Mesendoderm (in vitro differentiated cells): ENCODE data around the gene MTMR6.
A peak's percentile ranks its signal among the peaks of the same experiment; 100 is the strongest.

Experiments used
- DNase-seq: peaks from one replicate; pipeline ENCODE4 v3.0.0; 2013
- H2AK5ac ChIP-seq: 2 replicates; pipeline ENCODE4 v1.6.1; 2013; ENCODE audit warnings: low read length, inconsistent platforms
- H2BK120ac ChIP-seq: 2 replicates; pipeline ENCODE4 v1.6.1; 2013; ENCODE audit warnings: low read depth, mild to moderate bottlenecking, low read length, moderate library complexity, mixed read lengths
- H2BK15ac ChIP-seq: replicated peaks from 2 replicates; pipeline ENCODE4 v1.6.1; 2013; ENCODE audit warnings: low read depth, mild to moderate bottlenecking, moderate library complexity
- H2BK5ac ChIP-seq: 2 replicates; pipeline ENCODE4 v1.6.1; 2013; ENCODE audit warnings: low read length, inconsistent platforms
- H3K18ac ChIP-seq: 2 replicates; pipeline ENCODE4 v1.6.1; 2013; ENCODE audit warnings: mild to moderate bottlenecking, low read length, mixed read lengths
- H3K23ac ChIP-seq: one replicate; pipeline ENCODE4 v1.6.1; 2013; ENCODE audit warnings: low read length
- H3K27ac ChIP-seq: 2 replicates; pipeline ENCODE4 v1.5.1; 2013; ENCODE audit warnings: low read depth, mild to moderate bottlenecking, inconsistent platforms, low read length, moderate library complexity
- H3K27me3 ChIP-seq: 2 replicates; pipeline ENCODE4 v1.6.1; 2013; ENCODE audit warnings: low read length, control low read depth, mild to moderate bottlenecking, inconsistent platforms; ENCODE audit not compliant: insufficient read depth, poor library complexity
- H3K36me3 ChIP-seq: 2 replicates; pipeline ENCODE4 v1.6.1; 2013; ENCODE audit warnings: low read length, inconsistent platforms; ENCODE audit not compliant: control insufficient read depth, insufficient read depth
- H3K4ac ChIP-seq: one replicate; pipeline ENCODE4 v1.6.1; 2013; ENCODE audit warnings: low read depth, mild to moderate bottlenecking, low read length, moderate library complexity
- H3K4me1 ChIP-seq: 2 replicates; pipeline ENCODE4 v1.6.1; 2013; ENCODE audit warnings: low read depth, low read length, inconsistent platforms; ENCODE audit not compliant: control insufficient read depth
- H3K4me2 ChIP-seq: 2 replicates; pipeline ENCODE4 v1.6.1; 2013; ENCODE audit warnings: low read length
- H3K4me3 ChIP-seq: 2 replicates; pipeline ENCODE4 v1.5.1; 2013; ENCODE audit warnings: mild to moderate bottlenecking, low read length
- H3K56ac ChIP-seq: one replicate; pipeline ENCODE4 v1.6.1; 2013; ENCODE audit warnings: low read length
- H3K79me1 ChIP-seq: 2 replicates; pipeline ENCODE4 v1.6.1; 2013; ENCODE audit warnings: low read length, inconsistent platforms
- H3K79me2 ChIP-seq: 2 replicates; pipeline ENCODE4 v1.6.1; 2013; ENCODE audit warnings: mild to moderate bottlenecking, low read length; ENCODE audit not compliant: control insufficient read depth, insufficient read depth
- H3K9ac ChIP-seq: 2 replicates; pipeline ENCODE4 v1.6.1; 2013; ENCODE audit warnings: low read length, inconsistent platforms
- H4K5ac ChIP-seq: one replicate; pipeline ENCODE4 v1.6.1; 2013; ENCODE audit warnings: low read length
- H4K8ac ChIP-seq: one replicate; pipeline ENCODE4 v1.6.1; 2013; ENCODE audit warnings: low read depth, mild to moderate bottlenecking, control low read depth, low read length, moderate library complexity
- WGBS: extraction: QIAGEN DNeasy Blood & Tissue Kit; methylation state at CpG from one replicate; pipeline ENCODE4 v1.1.7; 2013; ENCODE audit warnings: low lambda C conversion rate, missing lambda C conversion rate; ENCODE audit not compliant: insufficient coverage; ENCODE audit errors: extremely low coverage; 5-methylcytosine and 5-hydroxymethylcytosine counted together

The MTMR6 gene

GRCh38 chr13:25207291-25207810, 79.9 kb downstream of the MTMR6 start:
- H2BK5ac ChIP-seq = no peak overlapping the region
- no CpG with 5 or more reads among the region's 8 CpGs for WGBS
- no peak overlapping the region for H2BK15ac ChIP-seq
- H3K9ac ChIP-seq = no peak overlapping the region
- H3K4me1 ChIP-seq = no peaks in the 10 kb centered on the region
- no peak overlapping the region for H3K4me2 ChIP-seq
- no peaks in the 10 kb centered on the region for H3K36me3 ChIP-seq
- no peak overlapping the region for H4K8ac ChIP-seq
- H3K79me2 ChIP-seq = no peaks in the 10 kb centered on the region
- H3K56ac ChIP-seq = no peak overlapping the region
- no peak overlapping the region for H3K18ac ChIP-seq
- H3K4ac ChIP-seq = no peak overlapping the region
- H2BK120ac ChIP-seq = no peak overlapping the region
- no peak overlapping the region for H3K4me3 ChIP-seq
- H3K27me3 ChIP-seq = no peaks in the 10 kb centered on the region
- H4K5ac ChIP-seq = no peak overlapping the region
- no peak overlapping the region for H3K23ac ChIP-seq
- no peak overlapping the region for H2AK5ac ChIP-seq
- H3K79me1 ChIP-seq = no peaks in the 10 kb centered on the region
- no peak for DNase-seq
- H3K27ac ChIP-seq = no peak overlapping the region

GRCh38 chr13:25204863-25205262, 82.4 kb downstream of the MTMR6 start:
- Histone ChIP-seq H3K27ac (no peak overlapping the region), H3K9ac (no peak overlapping the region), H3K4me2 (no peak overlapping the region), H3K36me3 (no peaks in the 10 kb centered on the region), H3K4me3 (no peak overlapping the region), H3K4me1 (no peaks in the 10 kb centered on the region), H3K18ac (no peak overlapping the region), H4K8ac (no peak overlapping the region), H3K79me1 (no peaks in the 10 kb centered on the region), H3K4ac (no peak overlapping the region), H2BK15ac (no peak overlapping the region), H4K5ac (no peak overlapping the region), H3K56ac (no peak overlapping the region), H3K79me2 (no peaks in the 10 kb centered on the region), H3K27me3 (no peaks in the 10 kb centered on the region), H3K23ac (no peak overlapping the region), H2BK5ac (no peak overlapping the region), H2AK5ac (no peak overlapping the region), H2BK120ac (no peak overlapping the region)
- no peak for DNase-seq
- WGBS = no CpG with 5 or more reads among the region's 4 CpGs

DNA sequence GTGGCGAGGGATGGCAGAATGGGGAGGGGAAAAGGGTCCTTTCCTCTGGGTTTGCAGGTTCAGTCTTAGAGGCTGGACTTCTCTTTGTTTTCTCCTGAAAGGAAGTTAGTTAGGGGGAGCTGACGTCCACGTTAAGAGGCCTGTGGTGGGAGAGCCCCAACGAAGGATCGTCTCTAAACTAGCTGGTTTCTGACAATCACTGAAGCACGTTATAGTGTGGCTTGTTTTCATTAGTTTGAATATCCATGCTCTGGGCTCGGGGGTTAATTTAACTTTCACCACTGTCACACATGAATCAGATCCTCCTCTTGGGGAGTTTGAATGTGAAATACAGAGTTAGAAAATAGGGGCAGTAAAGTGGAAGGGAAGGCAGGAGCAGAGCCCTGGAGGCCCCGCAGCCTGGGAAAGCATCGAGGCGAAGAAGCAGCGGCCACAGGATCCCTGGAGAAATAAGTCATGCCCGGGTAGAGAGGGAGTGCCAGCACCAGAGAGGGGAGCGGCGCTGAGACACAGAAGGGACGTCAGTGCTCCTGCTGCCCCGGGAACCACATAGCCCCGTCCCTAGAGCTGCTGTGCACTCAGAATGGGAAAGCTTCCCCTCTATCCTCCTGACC, 84.1 kb downstream of the MTMR6 start:
- no peak overlapping the region for H2BK5ac ChIP-seq
- no CpG with 5 or more reads among the region's 17 CpGs for WGBS
- H2BK15ac ChIP-seq = no peak overlapping the region
- H2BK120ac ChIP-seq = no peak overlapping the region
- peak overlapping the region; percentile 10 for H3K56ac ChIP-seq
- no peak overlapping the region for H2AK5ac ChIP-seq
- no peak overlapping the region for H3K4me3 ChIP-seq
- H3K4me1 ChIP-seq = no peaks in the 10 kb centered on the region
- H3K27me3 ChIP-seq = no peaks in the 10 kb centered on the region
- H3K36me3 ChIP-seq = no peaks in the 10 kb centered on the region
- H3K4ac ChIP-seq = no peak overlapping the region
- H3K18ac ChIP-seq = no peak overlapping the region
- no peak overlapping the region for H3K27ac ChIP-seq
- H3K23ac ChIP-seq = no peak overlapping the region
- no peaks in the 10 kb centered on the region for H3K79me2 ChIP-seq
- no peak overlapping the region for H3K4me2 ChIP-seq
- peak; percentile 22 for DNase-seq
- H3K9ac ChIP-seq = no peak overlapping the region
- no peaks in the 10 kb centered on the region for H3K79me1 ChIP-seq
- H4K5ac ChIP-seq = no peak overlapping the region
- no peak overlapping the region for H4K8ac ChIP-seq

- no peaks in the 10 kb centered on the region for H3K79me1 ChIP-seq
- no peak overlapping the region for H2BK15ac ChIP-seq
- DNase-seq = no peak
- no peak overlapping the region for H2BK5ac ChIP-seq
- H3K4me2 ChIP-seq = no peak overlapping the region
- no peaks in the 10 kb centered on the region for H3K4me1 ChIP-seq
- no peak overlapping the region for H3K9ac ChIP-seq
- no peaks in the 10 kb centered on the region for H3K79me2 ChIP-seq
- H2BK120ac ChIP-seq = no peak overlapping the region
- no peaks in the 10 kb centered on the region for H3K36me3 ChIP-seq
- no peak overlapping the region for H2AK5ac ChIP-seq
- H3K18ac ChIP-seq = no peak overlapping the region
- no peaks in the 10 kb centered on the region for H3K27me3 ChIP-seq
- H4K5ac ChIP-seq = no peak overlapping the region
- no peak overlapping the region for H3K56ac ChIP-seq
- no peak overlapping the region for H3K4me3 ChIP-seq
- H4K8ac ChIP-seq = no peak overlapping the region
- H3K27ac ChIP-seq = no peak overlapping the region
- H3K4ac ChIP-seq = no peak overlapping the region
- WGBS = no CpG with 5 or more reads among the region's 4 CpGs
- no peak overlapping the region for H3K23ac ChIP-seq
These were observed 86.5 kb downstream of the MTMR6 start for GRCh38 chr13:25200783-25201182.

DNA sequence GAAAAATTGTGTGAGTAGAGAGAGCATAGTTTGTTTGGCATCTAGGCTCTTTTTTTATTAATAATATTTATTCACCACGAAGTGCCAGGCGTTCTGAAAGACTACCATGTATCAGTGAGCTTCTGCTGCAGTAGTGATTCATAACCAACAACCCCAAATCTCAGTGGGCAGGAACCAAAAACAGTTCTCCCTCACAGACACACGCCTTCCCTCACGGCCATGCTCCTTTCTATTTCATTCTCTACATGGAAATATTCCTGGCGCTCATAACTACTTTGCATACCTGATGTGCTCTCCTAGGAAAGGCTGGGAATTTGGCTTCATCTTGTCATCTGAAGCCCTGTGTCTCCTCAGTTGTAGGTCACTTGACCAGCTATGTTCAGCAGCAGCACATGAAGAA, 88.6 kb downstream of the MTMR6 start:
- H3K23ac ChIP-seq = no peak overlapping the region
- no CpG with 5 or more reads among the region's 5 CpGs for WGBS
- no peak overlapping the region for H4K5ac ChIP-seq
- no peaks in the 10 kb centered on the region for H3K4me1 ChIP-seq
- H3K4me3 ChIP-seq = no peak overlapping the region
- no peak overlapping the region for H3K9ac ChIP-seq
- no peaks in the 10 kb centered on the region for H3K27me3 ChIP-seq
- no peak overlapping the region for H3K4me2 ChIP-seq
- no peak overlapping the region for H3K18ac ChIP-seq
- H2AK5ac ChIP-seq = no peak overlapping the region
- no peak overlapping the region for H3K27ac ChIP-seq
- no peak overlapping the region for H3K4ac ChIP-seq
- no peaks in the 10 kb centered on the region for H3K79me1 ChIP-seq
- no peak for DNase-seq
- no peak overlapping the region for H4K8ac ChIP-seq
- H2BK5ac ChIP-seq = no peak overlapping the region
- no peak overlapping the region for H2BK120ac ChIP-seq
- H3K56ac ChIP-seq = no peak overlapping the region
- H2BK15ac ChIP-seq = no peak overlapping the region
- no peaks in the 10 kb centered on the region for H3K79me2 ChIP-seq
- H3K36me3 ChIP-seq = no peaks in the 10 kb centered on the region

DNA sequence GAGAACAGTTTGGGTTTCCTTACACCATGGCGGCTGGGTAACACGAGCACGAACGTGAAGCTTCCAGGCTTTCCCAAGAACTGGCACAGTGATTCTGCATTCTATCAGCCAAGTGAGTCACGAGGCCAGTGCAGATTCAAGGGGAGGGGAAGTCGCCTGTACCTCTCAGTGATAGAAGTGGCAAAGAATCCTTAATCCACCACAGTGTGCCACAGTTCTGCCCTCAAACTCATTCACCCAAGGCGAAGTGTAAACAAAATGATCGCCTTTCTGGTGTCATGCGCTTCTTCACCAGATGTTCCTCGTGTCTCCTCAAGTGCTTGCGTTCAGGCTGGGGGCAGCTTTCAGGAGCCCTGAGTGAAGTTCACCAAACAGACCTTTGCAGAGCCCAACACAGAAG, 90.3 kb downstream of the MTMR6 start:
- Histone ChIP-seq H3K27me3 (no peaks in the 10 kb centered on the region), H3K9ac (no peak overlapping the region), H3K36me3 (no peaks in the 10 kb centered on the region), H2BK5ac (no peak overlapping the region), H4K5ac (no peak overlapping the region), H3K23ac (no peak overlapping the region), H2BK120ac (no peak overlapping the region), H2AK5ac (no peak overlapping the region), H3K4me1 (no peaks in the 10 kb centered on the region), H2BK15ac (no peak overlapping the region), H3K18ac (no peak overlapping the region), H3K4me2 (no peak overlapping the region), H3K56ac (no peak overlapping the region), H3K4ac (no peak overlapping the region), H3K4me3 (no peak overlapping the region), H3K27ac (no peak overlapping the region), H3K79me1 (no peaks in the 10 kb centered on the region), H4K8ac (no peak overlapping the region), H3K79me2 (no peaks in the 10 kb centered on the region)
- WGBS = no CpG with 5 or more reads among the region's 11 CpGs
- no peak for DNase-seq
